SW480 (cell line): Measurements from ENCODE around the gene SLCO1B1.
A peak's percentile ranks its signal among the peaks of the same experiment; 100 is the strongest.
"Not testable (repeated sequence)": the region's sequence is repeated elsewhere in the genome, so short reads cannot be mapped to it uniquely, and the experiment has no call there.

ENCODE experiments used
- DNase-seq: peaks from one replicate; pipeline ENCODE4 v3.0.0-alpha.2; 2016; ENCODE audit warnings: low spot score

SLCO1B1 gene, protein sequence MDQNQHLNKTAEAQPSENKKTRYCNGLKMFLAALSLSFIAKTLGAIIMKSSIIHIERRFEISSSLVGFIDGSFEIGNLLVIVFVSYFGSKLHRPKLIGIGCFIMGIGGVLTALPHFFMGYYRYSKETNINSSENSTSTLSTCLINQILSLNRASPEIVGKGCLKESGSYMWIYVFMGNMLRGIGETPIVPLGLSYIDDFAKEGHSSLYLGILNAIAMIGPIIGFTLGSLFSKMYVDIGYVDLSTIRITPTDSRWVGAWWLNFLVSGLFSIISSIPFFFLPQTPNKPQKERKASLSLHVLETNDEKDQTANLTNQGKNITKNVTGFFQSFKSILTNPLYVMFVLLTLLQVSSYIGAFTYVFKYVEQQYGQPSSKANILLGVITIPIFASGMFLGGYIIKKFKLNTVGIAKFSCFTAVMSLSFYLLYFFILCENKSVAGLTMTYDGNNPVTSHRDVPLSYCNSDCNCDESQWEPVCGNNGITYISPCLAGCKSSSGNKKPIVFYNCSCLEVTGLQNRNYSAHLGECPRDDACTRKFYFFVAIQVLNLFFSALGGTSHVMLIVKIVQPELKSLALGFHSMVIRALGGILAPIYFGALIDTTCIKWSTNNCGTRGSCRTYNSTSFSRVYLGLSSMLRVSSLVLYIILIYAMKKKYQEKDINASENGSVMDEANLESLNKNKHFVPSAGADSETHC

DNA sequence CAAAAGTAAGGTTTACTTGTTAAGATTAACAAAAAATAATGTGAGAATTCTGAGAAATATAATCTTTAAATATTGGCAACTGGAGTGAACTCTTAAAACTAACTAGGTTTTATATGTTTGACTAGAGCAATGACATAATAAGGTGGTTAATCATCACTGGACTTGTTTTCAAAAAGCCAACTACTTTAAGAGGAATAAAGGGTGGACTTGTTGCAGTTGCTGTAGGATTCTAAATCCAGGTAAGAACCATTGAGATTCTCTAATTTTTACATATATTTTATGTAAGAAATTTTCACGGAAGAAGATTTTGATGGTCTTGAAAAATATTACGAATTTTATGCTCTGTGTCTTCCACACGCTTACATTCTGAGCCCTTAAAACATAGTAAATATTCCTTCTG lies at the start of gene SLCO1B1:
Gene SLCO1B1, plus strand, starts transcription at position 197 of the 400 bp plus-strand sequence. CDS start 10,381 bp downstream, outside the sequence.
- DNase-seq = no peak

DNA sequence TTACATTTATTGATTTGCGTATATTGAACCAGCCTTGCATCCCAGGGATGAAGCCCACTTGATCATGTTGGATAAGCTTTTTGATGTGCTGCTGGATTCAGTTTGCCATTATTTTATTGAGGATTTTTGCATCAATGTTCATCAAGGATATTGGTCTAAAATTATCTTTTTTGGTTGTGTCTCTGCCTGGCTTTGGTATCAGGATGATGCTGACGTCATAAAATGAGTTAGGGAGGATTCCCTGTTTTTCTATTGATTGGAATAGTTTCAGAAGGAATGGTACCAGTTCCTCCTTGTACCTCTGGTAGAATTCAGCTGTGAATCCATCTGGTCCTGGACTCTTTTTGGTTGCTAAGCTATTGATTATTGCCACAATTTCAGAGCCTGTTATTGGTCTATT lies 46.2 kb upstream of the SLCO1B1 start:
- not testable (repeated sequence) for DNase-seq

DNA sequence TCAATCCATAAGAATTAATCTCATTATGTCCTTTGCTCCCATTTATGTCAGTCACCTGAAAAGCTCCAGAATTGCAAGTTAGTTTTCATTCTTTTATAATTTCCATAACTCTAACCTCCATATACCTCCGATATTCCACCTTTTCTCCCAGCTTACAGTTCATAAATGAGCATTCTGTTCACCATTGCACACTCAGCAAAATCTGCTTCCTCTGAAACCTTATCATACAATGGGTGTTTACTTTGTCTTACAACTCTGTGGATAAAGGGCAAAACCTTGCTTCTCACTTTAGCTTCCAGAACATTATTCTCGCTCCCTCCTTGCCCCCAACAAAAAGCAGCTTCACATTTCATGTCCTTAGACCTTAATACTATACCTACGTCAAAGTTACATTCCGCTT lies 19.3 kb upstream of the SLCO1B1 start:
- no peak for DNase-seq

DNA sequence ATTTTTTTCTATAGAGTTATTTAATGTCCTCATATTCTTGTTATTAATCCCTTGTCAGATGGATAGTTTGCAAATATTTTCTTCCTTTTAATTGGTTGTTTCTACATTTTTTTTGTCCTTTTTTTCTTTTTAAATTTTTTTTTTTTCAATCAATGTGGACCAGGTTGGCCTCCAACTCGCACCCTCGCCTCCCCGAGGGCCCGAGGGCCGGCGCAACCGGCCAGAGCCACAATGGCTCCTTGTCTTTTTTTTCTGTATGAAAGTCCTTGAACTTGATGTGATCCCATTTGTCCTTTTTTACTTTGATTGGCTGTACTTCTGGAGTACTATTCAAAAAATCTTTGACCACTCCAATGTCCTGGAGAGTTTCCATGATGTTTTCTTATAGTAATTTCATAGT lies 17.7 kb upstream of the SLCO1B1 start:
- no peak for DNase-seq

DNA sequence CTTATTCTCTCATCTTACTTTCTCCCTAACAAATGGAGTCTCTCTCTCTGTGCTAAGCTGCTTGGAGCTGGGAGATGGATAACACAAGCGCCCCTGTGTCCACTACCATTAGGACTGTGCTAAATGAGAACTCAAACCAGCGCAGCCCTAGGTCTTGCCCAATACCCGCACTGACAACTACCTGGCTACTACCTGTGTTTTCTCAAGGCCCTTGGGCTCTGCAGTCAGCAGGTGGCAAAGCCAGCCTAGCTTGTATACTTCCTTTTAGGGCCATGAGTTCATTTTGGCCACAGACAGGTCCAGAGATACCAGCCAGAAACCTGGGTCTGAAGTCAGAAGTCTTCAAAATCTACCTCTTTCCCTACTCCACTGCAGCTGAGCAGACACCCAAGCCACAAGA lies 13.0 kb upstream of the SLCO1B1 start:
- DNase-seq = no peak

DNA sequence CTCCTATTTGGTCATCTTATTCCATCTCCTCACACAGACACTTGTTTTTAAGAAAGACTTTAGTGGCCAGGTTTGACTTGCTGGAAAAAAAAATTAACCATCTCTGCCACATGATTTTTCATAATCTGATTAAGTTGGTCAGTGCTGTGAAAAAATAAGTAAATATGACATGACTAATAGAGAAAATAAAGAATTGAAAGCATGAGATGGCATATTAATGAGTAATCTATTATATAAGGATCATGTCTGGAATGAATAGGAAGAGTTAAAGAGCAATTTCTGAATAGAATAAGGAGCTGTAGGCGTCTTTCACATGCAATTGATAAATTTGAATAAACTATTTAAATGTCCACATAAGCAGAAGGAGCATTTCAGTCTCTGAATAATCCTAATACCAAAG lies 12.2 kb upstream of the SLCO1B1 start:
- no peak for DNase-seq

DNA sequence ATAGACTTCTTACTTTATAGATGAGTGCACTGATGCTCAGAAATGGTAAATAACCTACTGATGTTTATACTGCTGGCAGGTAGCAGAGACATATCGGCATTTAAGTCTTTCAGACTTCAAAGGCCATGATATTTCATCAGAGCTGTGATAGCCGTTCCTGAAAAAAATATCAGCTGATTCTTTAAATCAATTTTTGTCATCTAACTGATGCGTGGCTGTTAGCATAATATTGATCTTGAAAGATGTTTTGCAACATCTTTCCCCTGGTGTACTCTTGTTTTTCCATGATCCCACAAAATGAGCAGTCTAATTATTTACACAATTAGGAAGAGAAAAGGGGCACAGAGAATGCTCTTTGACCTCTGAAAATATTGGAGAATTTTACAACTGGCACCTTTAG lies 1.6 kb upstream of the SLCO1B1 start:
- DNase-seq = no peak

DNA sequence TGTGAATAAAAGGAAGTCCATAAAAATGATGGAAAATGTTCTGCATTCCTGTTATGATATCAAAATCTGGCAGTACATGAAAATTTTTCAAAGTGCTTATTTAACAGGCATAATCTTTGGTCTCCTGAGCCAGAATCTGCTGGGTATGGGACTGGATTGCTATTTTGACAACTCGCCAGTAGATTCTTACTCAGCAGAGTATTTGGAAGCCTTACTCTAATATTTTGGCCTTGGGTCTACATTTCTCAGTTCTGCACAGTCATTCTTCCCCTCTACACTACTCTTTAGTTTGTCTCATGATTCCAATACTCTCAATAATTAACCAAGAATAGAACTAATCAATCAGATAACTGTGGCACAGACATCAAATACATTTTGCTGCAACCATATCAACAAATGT lies 1.1 kb upstream of the SLCO1B1 start:
- no peak for DNase-seq

DNA sequence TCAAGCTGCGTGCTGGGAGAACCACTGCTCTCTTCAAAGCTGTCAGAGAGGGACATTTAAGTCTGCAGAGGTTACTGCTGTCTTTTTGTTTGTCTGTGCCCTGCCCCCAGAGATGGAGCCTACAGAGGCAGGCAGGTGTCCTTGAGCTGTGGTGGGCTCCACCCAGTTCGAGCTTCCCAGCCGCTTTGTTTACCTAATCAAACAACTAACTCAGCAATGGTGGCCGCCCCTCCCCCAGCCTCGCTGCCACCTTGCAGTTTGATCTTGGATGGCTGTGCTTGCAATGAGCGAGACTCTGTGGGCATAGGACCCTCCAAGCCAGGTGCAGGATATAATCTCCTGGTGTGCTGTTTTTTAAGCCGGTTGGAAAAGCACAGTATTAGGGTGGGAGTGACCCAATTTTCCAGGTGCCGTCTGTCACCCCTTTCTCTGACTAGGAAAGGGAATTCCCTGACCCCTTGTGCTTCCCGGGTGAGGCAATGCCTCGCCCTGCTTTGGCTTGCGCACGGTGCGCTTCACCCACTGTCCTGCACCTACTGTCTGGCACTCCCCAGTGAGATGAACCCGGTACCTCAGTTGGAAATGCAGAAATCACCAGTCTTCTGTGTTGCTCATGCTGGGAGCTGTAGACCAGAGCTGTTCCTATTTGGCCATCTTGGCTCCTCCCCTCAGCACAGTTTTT lies 6.5 kb downstream of the SLCO1B1 start:
- DNase-seq = not testable (repeated sequence)

DNA sequence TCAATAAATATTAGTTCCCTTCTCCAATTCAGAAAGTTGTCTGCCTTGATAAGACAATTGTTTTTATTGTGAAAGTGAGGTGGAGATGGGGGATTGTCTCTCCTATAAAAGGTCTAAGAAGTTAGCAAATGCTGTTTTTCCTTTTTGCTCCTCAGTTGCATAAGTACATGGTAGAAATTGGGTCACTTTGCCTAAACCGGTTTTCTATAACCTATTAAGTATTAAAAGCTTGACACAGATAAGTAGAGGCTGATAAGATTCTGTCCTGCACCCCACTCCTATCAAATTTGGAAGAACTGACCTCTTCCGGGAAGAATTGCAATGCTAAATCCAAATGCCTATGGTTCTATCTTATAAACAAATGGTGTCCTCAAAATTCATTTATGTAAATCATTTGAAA lies 7.0 kb downstream of the SLCO1B1 start:
- no peak for DNase-seq

DNA sequence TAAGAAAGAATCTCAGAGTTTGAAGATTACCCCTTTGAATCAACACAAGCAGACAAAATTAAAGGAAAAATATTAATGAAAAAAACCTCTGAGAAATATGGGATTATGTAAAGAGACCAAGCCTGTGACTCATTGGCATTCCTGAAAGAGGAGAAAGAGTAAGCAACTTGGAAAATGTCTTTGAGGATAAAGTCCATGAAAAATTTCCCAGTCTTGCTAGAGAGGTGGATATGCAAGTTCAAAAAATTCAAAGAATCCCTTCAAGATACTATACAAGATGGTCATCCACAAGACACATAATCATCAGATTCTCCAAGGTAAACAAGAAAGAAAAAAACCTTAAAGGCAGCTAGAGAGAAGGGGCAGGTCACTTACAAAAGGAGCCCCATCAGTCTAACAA lies 13.3 kb downstream of the SLCO1B1 start:
- DNase-seq = no peak

DNA sequence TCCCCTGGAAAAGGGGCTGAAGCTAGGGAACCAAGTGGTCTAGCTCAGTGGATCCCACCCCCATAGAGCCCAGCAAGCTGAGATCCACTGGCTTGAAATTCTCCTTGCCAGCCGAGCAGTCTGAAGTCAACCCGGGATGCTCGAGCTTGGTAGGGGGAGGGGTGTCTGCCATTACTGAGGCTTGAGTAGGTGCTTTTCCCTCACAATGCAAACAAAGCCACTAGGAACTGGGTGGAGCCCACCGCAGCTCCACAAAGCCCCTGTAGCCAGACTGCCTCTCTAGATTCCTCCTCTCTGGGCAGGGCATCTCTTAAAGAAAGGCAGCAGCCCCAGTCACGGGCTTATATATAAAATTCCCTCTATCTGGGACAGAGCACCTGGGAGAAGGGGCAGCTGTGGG lies 18.9 kb downstream of the SLCO1B1 start:
- DNase-seq = not testable (repeated sequence)

DNA sequence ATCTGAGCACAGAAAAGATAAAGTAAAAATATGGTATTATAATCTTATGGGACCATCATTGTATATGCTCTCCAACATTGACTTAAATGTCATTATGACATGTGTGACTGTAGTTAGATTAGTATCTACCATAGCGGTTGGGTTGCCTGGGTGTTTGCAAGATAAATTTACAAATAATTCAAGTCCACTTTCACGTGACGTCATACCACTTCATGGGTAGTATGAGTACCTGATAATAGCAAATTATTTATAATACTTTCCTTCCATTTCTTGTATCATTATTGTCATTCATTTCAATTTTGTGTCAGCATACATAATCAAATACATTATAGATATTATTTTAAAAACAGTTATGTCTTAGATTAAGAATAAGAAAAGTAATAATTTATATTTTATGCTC lies 20.2 kb downstream of the SLCO1B1 start:
- no peak for DNase-seq

DNA sequence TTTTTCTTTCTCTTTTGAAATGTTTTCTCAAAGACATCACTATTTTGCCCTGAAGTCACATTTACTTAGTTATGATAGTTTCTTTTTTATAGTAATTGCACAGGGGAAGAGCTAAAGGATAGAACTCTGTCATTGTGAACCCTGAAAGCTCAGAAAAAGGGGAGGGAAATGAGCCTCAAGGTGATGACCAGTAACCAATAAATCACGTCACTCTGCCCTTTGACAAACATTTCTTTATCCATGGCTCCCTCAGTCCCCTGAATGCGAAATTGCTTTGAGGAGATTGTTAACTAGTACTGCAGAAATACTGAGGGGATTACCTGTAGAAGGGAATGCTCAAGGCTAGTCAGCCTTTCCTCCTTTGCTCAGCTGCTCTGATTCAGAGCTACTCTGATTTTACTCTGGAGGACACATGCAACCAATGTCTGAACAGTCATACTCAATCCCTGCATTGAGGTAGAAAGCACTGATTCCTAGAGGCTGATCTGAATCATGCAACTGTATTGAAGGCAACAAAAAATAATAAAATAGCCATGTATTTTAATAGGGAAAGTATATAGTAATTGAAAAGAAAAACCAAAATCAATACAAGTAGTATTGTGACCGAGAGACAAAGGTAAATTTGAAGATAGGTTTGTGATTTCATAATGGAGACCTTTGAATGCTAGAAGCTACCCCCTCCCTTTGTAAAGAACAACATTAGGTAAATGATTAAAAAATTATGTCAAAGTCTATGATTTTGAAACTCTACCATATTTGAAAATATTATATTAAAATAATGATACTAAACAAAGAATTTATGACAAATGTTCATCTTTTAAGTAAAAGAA lies 24.7 kb downstream of the SLCO1B1 start:
- no peak for DNase-seq

DNA sequence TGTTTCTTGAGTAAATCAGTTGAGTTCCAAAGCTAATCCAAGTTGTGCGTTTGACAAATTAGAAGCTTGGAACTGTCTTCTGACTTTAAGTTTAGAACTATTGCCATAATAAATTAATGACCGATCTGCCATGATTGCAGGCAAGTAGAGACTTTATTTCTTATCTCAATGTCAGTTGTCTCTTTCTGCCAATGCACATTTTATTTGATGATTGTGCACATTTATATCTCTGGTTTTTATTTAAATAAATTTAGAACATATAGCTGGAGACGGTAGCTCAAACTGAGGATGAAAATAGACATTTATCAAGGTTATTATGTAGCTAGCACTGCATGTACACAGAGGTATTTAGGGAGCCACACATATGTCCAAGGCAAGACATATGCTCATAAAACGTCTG lies 34.1 kb downstream of the SLCO1B1 start:
- no peak for DNase-seq

DNA sequence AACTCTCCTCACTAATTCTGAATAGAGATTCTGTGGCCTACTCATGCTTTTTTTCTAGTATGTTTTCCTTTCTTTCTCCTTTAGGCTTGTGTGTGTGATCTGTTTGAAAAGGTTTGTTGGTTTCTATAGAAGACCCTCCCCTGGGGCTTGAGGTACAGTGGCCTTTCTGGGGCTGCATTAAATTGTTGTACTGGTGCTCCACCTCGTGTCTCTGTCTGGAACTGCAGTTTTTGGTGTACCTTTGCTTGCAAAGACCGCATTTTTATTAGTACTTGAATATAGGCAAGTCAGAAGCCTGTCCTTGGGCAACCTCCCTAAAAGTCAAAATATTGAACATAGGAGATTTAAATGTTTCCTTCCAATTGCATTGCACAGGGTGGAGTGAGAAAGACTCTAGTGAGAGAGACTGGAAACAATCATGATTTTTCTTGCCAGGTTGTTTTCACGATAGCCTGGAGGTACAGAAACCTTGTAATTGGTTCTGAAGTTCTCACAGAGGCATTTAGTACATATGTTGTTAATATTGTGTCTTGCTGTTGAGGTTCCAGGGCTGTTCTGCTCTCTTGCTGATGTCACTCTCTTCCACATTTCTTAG lies 39.0 kb downstream of the SLCO1B1 start:
- peak; percentile 57 for DNase-seq

DNA sequence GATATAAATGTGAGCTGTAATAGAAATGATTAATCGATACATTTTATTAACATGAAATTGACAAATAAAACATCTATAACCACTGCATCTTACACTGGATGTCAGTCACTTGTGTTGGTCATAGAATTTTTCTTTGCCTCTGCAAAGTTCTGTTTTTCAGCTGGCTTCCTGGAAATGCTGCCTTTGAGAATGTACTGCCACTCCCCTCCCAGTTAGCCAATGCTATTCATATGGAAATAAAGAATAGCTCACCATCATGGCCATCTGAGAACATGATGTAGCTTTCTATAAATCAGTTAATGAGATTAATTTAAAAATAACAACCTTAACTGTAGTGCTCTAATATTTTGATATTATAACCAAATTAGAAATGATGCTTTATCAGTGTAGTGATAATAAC lies 41.1 kb downstream of the SLCO1B1 start:
- DNase-seq = no peak

DNA sequence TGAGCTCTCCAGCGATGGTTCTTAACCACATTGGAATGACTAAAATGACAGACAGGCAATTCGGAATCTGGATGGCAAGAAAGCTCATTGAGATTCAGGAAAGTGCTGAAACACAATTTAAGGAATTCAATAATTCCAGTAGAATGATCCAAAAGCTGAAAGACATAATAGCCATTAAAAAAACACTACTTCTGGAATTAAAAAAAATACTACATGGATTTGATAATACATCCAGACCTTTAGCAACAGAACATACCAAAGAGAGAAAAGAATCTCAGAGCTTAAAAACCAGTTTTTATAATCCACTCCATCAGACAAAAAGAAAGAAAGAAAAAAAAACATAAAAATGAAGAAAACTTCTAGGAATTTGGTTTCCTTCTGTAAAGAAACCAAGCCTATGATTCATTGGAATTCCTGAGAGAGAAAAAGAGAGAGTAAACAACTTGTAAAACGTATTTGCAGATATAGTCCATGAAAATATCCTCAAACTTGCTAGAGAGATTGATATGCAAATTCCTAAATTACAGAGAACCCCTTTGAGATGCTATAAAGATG lies 52.8 kb downstream of the SLCO1B1 start:
- DNase-seq = no peak

DNA sequence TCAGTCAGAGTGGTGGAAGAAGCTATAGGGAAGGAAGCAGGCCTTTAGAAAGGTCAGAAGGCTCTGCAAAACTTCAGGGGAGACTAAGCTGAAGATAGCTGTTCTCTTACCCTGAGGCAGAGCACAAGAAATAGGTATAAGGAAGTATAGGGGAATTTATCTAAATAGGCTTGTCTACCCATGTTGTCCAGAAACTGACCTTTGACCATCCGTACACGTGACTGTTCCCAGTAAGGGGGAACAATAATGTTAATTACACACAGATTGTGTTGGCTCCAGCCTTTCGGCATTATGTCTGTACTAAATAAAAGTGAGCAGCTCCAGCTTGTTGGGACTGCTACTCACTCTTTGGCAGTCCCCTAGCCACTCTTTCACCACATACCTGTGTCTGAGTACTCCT lies 59.0 kb downstream of the SLCO1B1 start:
- no peak for DNase-seq

DNA sequence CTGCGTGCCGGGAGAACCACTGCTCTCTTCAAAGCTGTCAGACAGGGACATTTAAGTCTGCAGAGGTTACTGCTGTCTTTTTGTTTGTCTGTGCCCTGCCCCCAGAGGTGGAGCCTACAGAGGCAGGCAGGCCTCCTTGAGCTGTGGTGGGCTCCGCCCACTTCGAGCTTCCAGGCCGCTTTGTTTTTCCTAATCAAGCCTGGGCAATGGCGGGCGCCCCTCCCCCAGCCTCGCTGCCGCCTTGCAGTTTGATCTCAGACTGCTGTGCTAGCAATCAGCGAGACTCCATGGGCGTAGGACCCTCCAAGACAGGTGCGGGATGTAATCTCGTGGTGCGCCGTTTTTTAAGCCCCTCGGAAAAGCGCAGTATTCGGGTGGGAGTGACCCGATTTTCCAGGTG lies 83.4 kb downstream of the SLCO1B1 start:
- not testable (repeated sequence) for DNase-seq

DNA sequence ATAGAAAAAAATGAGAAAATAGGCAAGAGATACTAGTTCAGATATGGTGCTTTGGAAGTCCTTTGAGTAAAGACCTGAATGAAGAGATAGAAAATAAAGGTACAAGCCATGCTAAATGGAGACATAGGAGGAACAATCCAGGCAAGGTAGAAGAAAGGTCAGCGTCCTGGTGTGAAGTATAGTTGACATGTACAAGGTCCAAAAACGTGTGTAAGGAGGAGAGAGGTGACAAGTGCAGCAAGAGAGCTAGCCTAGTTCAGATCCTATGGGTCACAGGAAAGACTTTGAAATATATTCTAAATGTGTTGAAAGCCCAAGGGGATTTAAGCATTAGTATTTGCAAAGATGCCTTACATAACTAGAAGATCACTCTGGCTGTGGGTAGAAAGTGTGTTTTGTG lies 88.2 kb downstream of the SLCO1B1 start:
- DNase-seq = no peak
